Neural progenitor cell (in vitro differentiated cells): Measurements from ENCODE around the gene POLR1C.

Experiments used
- CTCF ChIP-seq: fragments of 200-600 bp; sonication (generic); IDR thresholded peaks from 2 replicates; pipeline ENCODE4 v1.5.1; 2017; ENCODE audit warnings: antibody characterized with exemption, mild to moderate bottlenecking
- EZH2 ChIP-seq: fragments of 200-600 bp; sonication (generic); IDR thresholded peaks from 2 replicates; pipeline ENCODE4 v1.6.1; 2017; ENCODE audit warnings: antibody characterized with exemption, mild to moderate bottlenecking, moderate library complexity
- EZH2phosphoT487 ChIP-seq: fragments of 200-600 bp; sonication (generic); IDR thresholded peaks from 2 replicates; pipeline ENCODE4 v1.6.1; 2017; ENCODE audit warnings: antibody characterized with exemption

- TF ChIP-seq CTCF (no peak), EZH2phosphoT487 (no peak), EZH2 (no peak)
These were observed 5.0 kb upstream of the POLR1C start for GRCh38 chr6:43511824-43512415.
